Choroid plexus epithelial cell (primary cell): ENCODE data around the gene INTS14.
"Not testable (repeated sequence)": the region's sequence is repeated elsewhere in the genome, so short reads cannot be mapped to it uniquely, and the experiment has no call there.

ENCODE experiments used
- DNase-seq: peaks from one replicate; pipeline ENCODE4 v3.0.0-alpha.2; 2010; ENCODE audit warnings: low read depth
- H3K4me3 ChIP-seq: 2 replicates; pipeline ENCODE4 v1.5.1; 2011; ENCODE audit warnings: low read depth, mild to moderate bottlenecking, control low read depth, low read length, moderate library complexity
- CTCF ChIP-seq: conservative IDR thresholded peaks from 2 replicates; pipeline ENCODE4 v1.5.1; 2011; ENCODE audit warnings: low read depth, mild to moderate bottlenecking, control low read depth, inconsistent platforms, low read length, moderate library complexity

INTS14 gene

DNA sequence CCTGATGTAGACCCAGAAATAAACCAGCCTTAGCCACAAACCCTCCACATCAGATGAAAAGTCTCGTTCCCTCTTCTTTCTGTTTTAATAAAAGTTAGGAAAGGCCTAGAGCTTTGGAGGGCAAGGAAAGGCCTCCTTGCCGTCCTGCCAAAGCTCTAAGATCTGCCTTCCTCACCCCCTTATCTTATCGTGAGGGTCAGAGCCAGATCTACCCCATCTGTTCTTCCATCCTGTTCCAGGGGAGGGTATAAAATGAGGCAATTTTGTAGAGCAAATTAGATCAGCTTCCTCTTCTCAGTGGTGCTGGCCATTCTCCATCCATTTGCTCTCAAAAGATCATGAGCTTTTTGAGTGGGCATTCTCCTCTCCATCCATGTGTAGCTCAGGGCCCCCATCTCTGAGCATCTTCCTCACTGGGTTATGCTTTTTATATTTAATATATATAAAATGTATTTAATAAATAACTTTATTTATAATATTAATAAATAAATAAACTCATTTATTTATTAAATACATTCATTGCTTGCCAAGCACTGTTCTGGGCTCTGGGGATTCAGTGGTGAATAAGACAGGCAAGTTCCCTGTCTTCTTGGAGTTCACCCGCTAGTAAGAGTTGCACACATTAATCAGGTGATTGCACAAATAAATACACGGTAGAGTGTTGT, 8.8 kb upstream of the INTS14 start:
- no peak for TF ChIP-seq CTCF
- DNase-seq, result no peak
- H3K4me3 ChIP-seq, result no peak overlapping the region

DNA sequence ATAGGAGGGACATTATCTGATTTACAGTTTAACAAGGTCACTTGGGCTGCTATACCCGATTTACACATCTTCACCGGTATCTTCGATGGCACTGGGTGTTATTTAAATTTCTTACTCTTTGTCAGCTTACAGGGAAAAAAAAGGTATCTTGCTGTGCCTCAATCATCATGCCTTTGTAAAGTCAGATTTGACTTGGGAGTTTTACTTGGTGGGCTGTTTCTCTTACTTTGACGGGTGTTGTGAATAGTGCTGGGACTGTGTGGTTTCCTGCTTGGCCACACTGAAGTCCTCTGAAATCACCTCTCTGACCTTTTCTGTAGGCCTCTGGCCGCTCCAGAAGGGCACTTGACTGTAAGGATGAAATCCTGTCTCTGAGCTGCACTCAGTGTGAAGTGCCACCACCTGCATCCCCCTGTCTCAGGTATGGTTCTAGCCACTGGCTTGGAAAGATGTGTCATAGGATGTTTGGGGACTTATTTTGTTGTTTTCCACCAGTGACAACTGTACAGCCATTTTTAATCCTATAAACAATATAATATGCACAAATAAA, 7.7 kb upstream of the INTS14 start:
- no peak overlapping the region for H3K4me3 ChIP-seq
- no peak for TF ChIP-seq CTCF
- no peak for DNase-seq

DNA sequence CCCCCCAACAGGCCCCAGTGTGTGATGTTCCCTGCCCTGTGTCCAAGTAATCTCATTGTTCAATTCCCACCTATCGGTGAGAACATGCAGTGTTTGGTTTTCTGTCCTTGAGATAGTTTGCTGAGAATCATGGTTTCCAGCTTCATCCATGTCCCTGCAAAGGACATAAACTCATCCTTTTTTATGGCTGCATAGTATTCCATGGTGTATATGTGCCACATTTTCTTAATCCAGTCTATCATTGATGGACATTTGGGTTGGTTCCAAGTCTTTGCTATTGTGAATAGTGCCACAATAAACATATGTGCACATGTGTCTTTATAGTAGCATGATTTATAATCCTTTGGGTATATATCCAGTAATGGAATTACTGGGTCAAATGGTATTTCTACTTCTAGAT, 5.0 kb upstream of the INTS14 start:
- H3K4me3 ChIP-seq, DNase-seq: not testable (repeated sequence)

DNA sequence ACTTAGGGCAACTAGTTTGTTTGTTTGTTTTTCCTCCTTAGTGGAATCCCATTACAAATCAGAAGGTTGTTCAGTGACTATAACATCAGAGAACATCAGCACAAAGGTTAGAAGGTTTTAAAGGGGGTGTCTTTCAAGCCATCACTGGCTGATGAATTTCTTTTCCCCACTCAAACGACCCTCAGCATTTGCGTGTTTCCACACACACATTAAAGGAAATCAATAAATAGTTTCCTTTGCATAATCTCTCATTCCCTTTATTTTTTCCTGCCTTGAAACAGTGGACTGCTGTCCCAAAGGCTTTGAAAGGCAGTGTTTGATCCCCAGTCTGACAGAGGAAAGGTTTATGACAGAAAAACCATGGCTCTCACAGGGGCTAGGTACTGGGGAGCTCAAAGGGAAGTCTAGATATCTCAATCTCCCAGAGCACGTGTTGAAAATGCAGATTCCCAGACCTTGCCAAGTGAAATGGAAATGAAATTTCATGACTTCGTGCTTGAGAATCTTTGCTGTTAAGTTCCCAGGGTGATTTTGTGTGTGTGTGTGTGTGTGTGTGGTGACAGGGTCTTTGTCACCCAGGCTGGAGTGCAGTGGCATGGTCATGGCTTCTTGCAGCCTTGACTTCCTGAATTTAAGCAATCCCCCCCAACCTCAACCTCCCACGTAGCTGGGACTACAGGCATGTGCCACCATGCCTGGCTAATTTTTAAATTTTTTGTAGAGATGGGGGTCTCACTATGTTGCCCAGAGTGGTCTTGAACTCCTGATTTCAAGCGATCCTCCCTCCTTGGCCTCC, 2.2 kb upstream of the INTS14 start:
- H3K4me3 ChIP-seq, result no peak overlapping the region
- no peak for TF ChIP-seq CTCF
- DNase-seq, result no peak

DNA sequence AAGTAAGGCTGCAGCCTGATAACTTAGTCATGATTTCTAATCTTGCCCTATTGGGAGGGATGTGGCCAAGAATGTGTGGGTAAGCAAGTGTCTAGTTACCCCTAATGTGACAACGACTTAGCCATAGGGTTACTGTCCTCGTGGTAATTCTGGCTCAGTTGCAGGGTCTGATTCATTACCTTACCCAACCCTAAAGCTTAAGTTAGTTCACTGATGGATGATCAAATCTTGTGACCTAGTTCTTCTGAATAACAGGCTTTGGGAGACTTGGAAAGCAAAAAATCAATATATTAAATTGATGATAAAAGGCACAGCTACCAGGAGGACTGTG, 1.6 kb upstream of the INTS14 start:
- H3K4me3 ChIP-seq, result no peak overlapping the region
- no peak for TF ChIP-seq CTCF
- DNase-seq, result no peak

DNA sequence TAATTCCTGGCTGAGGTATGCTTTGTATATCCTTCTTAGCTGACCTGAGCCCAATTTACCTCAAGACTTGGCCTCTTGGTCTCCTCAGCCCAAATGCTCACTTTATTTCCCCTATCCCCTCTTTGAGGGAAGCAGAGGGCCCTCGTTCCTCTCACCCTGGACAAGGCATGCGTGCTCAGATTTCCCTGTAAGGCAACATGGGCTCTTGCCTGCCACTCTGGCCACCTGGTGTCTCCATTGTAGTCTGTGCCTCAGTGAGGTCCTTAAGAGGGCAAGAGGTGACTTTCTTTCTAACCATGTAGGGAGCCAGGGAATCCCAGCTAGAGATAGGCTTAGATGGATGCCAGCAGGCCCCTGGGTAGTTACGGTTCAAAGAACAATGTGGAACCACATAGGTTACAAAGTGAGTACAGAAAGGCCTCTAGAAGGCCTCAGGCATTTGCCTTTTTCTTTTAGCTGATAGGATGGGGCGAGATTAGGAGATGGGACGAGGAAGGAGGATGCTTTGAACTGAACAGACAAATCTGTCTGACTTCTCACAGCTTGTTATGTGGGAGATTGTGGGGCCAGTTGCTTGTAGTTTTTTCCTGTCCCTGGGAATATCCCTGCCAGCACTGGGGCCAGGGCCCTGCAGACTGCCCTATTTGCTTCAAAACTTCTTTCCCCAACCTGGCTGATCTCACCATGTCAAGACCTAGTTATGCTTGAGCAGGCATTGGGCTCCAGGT, 1.1 kb upstream of the INTS14 start:
- peak; percentile 3 for DNase-seq
- H3K4me3 ChIP-seq, result peak overlapping the region; percentile 94
- peak; percentile 6 for TF ChIP-seq CTCF

GRCh38 chr15:65603559-65603958, 7.4 kb downstream of the INTS14 start:
- H3K4me3 ChIP-seq, result no peak overlapping the region
- DNase-seq, result no peak
- TF ChIP-seq CTCF, result no peak
